GM21619 (cell line): Measurements from ENCODE around the gene AUTS2.
A peak's percentile ranks its signal among the peaks of the same experiment; 100 is the strongest.
"Not testable (repeated sequence)": the region's sequence is repeated elsewhere in the genome, so short reads cannot be mapped to it uniquely, and the experiment has no call there.

ENCODE experiments used
- ATAC-seq: cut with Tn5 transposase; IDR thresholded peaks from one replicate; pipeline ENCODE4 v1.9.1; 2021; ENCODE audit not compliant: unreplicated experiment

AUTS2 gene

DNA sequence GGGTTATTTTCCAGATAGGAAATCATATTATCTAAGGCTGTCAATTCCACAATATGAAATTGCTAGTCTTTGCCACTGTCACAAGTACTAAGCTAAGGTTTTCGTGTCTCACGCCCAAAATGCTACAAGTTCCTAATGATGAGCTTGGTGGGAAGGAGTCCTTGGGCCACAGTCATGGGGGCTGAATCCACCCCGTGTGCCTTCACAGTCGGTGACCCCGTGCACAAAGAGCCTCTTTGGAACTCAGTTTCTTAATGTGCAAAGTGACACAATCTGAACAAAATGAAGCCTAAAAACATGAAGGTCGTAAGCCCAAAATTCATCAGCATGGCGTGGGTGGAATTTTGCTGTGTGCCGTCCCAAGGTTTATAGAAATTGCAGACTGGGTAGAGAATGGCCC, 1196.7 kb downstream of the AUTS2 start:
- no peak for ATAC-seq

DNA sequence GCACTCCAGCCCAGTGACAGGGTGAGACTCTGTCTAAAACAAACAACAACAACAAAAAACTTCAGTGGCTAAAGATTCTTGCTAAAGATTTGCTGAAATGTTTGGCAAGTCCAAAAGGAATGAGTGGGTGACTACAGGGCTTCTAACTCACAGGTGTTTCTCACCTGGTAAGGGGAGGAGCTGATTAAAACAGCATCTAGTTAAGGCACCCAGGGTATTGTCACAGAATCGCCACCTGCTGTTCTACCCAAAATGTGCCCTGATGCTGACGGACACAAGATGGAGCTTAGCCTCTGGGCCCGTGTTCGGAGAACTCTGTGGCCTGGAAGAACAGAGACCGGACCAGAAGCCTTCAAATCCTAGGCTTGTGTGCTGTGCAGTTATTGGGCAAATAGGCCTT, 1197.7 kb downstream of the AUTS2 start:
- no peak for ATAC-seq

GRCh38 chr7:70797109-70797514, 1198.8 kb downstream of the AUTS2 start:
- no peak for ATAC-seq

DNA sequence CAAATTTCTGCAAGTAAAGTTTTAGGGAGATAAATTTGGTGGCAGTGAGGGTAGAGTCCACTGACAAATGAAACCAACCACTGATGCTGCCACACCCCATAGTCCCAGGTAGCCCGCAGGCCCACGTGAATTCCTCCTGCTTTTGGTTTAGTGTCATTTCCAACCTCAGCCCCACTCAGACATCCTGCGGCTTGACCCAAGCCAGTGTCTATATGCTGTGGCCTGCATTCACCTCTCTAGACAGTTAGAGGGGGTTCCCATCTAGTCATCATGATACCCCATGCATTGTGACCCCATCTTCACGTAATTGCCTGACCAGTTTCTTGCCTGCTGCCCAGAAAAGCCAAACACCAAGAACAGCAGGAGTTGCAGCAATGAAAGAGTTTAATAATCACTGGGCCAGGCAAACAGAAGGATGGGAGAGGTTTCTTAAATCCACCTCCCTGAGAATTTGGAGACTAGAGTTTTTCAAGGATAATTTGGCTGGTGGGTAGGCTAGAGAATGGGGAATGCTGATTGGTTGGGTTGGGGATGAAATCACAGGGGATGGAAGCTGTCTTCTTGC, 1201.6 kb downstream of the AUTS2 start:
- no peak for ATAC-seq

DNA sequence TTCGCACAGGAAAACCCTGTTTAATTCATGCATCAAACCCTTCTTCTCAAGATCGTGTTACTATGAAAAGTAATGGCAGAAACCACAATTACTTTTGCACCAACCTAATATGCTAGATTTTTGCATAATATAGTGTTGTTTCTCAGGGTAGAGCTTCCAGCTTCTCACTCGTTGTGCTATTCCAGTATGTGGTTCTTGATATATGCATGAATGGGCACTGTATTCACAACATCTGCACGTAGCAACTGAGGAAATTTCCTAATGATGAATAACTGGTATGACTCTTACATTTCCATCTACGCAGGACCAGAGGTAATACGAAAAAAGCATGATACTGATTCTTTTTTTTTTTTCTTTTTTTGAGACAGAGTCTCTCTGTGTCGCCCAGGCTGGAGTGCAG, 1207.1 kb downstream of the AUTS2 start:
- ATAC-seq, result peak; percentile 77

- ATAC-seq, result no peak
Observed at GRCh38 chr7:70807650-70808049, 1209.4 kb downstream of the AUTS2 start.

DNA sequence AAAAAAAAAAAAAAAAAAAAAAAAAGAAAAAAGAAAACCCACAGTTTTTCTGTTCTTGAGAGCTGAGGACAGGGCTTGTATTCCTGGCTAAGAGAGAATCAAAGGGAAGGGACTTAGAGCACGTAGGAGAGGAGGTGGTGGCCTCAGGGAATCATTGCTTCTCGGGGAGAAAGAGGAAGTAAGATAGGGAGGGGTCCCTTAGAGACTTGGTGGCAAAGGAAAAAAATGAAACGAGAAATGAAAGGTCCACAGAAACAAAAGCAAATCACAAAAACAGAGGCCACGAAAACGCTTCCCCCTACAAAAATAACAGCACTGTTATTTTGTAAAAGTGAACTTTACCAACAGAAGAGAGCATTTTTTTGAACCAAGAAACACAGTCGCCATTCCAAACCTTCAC, 1210.6 kb downstream of the AUTS2 start:
- ATAC-seq, result no peak

- ATAC-seq, result no peak
Observed at GRCh38 chr7:70810558-70811139, 1212.4 kb downstream of the AUTS2 start.

DNA sequence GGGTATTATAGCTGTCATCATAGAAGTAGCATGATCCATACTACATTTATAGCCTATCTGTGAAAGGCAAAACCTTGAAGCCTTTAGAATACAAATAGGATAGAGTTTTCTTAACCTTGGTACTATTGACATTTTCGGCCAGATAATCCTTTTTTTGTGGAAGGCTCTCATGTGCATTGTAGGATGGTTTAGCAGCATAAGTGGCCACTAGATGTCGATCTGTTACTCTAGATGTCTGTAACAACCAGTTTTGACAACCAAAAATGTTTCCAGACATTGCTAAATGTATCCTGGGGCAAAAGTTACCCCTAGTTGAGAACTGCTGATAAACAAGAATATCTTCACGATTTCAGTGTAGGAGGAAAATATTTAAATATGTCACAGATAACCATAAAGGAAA, 1214.2 kb downstream of the AUTS2 start:
- ATAC-seq, result no peak

GRCh38 chr7:70822490-70822889, 1224.2 kb downstream of the AUTS2 start:
- not testable (repeated sequence) for ATAC-seq

GRCh38 chr7:70829221-70830059, 1231.2 kb downstream of the AUTS2 start:
- ATAC-seq, result peak; percentile 48

- no peak for ATAC-seq
Observed at GRCh38 chr7:70830060-70830395, 1231.8 kb downstream of the AUTS2 start.

DNA sequence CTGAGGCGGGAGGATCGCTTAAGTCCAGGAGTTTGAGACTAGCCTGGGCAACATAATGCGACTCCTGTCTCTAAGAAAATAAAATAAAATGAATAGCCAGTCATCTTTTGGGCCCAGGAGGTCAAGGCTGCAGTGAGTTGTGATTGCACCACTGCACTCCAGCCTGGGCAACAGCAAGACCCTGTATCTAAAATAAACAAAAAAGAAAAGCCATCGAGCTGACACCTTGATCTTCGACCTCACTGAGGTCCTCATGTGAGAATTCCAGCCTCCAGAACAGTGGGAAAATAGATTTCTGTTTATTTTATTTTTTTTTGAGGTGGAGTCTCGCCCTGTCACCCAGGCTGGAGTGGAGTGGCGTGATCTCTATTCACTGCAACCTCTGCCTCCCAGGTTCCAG, 1232.2 kb downstream of the AUTS2 start:
- no peak for ATAC-seq

- ATAC-seq, result no peak
Observed at GRCh38 chr7:70833726-70834125, 1235.5 kb downstream of the AUTS2 start.

DNA sequence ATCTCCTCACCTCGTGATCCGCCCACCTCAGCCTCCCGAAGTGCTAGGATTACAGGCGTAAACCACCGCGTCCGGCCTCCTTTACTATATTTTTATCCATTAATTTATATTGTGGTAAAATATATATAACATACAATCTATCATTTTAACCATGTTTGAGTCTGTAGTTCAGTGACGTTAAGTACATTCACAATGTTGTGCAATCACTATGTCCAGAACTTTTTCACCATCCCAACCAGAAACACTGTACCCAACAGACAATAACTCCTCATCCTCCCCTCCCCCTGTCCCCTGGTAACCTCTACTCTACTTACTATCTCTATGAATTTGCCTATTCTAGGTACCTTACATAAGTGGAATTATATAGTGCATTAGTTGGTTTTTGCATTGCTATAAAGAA, 1236.1 kb downstream of the AUTS2 start:
- ATAC-seq, result no peak

GRCh38 chr7:70835658-70836057, 1237.4 kb downstream of the AUTS2 start:
- no peak for ATAC-seq

DNA sequence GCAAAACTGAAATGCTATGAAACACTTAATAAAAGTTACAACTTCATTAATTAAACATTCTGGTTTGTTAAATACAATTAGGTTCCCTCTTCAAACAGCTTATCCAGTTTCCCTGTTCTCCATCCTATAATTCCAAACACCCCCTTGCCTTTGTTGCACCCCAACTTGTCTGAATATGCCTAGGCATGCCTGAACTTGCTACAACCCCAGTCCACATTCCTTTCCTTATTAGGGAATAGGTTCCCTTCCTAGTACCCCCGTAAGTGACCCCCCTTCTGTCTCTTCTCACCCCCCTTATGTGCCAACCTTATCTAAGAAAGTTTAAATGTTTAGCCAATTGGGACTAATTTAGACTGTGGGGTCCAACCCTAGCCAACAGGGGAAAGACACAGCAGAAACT, 1238.0 kb downstream of the AUTS2 start:
- ATAC-seq, result no peak

DNA sequence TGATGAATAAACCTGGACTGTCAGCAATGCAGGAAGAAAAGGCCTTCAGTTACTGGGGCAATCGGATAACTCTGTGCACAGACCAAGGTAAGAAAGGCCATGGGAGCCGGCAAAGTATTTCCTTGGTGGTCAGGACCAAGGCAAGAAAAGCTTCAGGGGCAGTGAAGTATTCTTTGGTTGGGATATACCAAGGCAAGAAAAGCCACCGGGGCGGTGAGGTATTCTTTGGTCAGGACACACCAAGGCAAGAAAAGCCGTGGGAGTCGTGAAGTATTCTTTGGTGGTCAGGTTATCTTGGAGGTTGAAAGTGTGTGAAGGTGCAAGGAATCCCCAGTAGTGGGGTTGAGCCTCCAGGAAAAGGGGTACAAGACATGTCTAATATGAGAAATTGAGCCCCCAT, 1238.7 kb downstream of the AUTS2 start:
- no peak for ATAC-seq

GRCh38 chr7:70837589-70837988, 1239.3 kb downstream of the AUTS2 start:
- ATAC-seq, result no peak

GRCh38 chr7:70838292-70838907, 1240.1 kb downstream of the AUTS2 start:
- no peak for ATAC-seq
